ENCODE results near the gene PARN.
"Not testable (repeated sequence)": the region's sequence is repeated elsewhere in the genome, so short reads cannot be mapped to it uniquely, and the experiment has no call there.

Gene PARN

DNA sequence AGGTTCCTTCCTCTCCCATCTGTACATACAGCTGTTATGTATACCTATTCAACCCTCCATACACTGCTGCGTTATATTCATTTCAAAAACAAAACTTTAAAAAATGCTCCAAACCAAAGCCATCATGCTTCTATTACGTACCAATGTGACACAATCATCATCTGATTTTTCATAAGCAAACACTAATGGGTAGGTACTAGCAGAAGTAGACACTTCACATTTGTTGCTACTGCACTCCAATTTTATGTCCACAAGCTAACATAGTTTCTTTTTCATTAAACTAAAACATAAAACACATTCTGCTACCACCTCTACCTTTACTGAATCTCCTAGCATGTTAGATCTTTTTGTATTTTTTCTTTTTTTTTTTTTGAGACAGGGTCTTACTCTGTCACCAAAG, 57.5 kb downstream of the PARN start:
- no peak for DNase-seq

DNA sequence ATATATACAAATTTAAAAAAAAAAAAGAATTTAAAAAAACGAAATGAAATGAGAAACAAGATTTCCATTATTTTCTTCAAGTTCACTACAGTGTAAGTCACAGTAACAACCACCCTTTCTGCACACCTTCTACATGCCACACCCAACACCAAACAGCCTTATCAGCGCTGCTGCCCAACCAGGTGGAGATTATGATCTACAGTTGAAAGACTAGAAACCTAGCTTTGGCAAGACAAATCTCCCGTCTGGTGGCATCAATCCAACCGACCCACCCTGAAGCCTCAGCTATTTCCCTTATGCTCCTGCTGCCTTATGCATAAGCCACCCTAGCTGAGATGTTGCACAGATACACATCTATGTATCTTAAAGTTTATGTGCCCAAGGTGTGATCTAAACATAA, 60.8 kb downstream of the PARN start:
- DNase-seq = no peak

DNA sequence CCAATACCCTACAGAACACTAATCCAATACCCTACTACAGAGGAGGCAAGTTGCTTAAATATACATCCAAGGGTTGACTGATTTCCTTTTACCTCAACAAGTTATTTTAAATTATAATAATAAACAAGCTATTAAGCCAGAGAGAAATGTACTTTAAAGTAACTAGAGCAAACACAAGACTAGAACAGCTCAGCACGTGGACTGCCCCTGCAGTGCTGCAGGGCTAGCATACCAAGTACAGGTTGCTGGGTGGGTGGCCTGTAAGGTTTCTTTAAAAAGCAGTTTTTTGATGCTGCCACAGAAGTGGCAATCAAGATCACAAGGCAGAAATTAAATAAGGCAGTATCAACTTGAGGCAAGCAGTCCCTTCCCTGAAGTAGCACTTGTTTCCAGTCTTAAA, 63.5 kb downstream of the PARN start:
- DNase-seq = no peak

DNA sequence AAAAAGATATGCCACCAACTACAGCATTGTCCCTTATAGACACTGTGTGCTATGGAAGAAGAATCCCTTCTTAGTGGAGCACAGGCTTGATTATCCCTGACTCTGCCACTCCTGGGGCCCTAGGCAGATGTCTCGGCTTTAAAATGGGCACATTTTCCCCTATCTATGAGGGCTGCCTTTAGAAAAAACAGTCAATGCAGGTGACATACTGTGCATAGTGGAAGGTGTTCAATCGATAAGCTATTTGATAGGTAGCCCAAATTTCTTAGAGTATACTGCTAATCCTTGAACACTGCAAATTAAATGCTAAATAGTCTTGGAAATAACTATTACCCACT, 64.4 kb downstream of the PARN start:
- DNase-seq = no peak

DNA sequence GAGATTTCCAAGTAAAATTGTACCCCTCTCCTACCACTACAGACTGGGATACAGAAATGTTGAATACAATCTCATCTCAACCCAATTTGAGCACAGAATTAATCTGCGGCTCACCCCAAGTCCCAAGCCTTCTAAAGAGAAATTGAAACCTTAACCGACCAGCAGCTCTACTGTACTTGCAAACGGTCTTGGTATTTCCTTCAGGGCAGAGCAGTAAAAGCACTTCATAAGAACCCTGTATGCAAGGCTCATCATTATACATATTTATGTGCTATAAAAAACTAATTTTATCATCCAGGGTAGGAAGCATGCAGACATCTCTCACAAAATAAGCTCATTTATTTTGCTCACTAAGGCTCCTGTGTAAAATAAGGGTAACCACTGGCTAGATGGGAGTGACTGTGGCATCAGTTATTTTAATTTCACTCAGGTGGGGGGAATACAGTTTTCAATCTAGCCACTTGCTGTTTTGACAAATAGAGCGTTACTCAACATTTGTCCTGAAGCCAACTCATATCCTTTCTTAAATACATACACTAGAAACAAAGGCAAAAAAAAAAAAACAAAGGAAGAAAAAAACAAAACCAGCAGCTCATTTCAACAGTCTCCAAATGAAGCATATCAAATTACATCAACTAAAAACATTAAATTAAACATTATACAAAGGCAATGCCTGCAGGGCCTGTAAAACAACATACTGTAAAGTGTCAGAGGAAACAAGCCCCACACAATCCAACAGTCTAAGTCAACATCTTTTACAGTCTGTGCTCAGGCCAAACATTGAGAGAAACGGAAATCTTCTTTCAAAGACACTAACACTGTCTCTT, 65.0 kb downstream of the PARN start:
- DNase-seq = no peak

DNA sequence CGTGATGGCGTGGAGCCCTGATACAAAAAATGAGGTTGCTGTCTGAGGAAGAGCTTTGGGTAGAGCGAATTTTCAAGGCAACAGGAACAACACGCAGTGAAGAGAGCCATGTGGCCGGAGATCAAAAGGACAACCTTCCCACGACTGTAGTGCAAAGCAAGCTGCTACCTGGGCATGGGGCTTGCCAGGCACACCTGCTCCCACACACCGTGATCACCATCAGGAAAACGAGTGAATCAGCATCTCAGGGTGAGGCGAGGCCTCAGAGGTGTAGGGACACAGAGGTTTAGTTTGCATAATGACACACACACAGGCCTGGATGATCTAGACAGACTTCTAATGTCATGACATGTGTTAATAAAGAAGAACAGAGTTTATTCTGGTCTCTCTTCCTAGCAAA, 65.7 kb downstream of the PARN start:
- no peak for DNase-seq

DNA sequence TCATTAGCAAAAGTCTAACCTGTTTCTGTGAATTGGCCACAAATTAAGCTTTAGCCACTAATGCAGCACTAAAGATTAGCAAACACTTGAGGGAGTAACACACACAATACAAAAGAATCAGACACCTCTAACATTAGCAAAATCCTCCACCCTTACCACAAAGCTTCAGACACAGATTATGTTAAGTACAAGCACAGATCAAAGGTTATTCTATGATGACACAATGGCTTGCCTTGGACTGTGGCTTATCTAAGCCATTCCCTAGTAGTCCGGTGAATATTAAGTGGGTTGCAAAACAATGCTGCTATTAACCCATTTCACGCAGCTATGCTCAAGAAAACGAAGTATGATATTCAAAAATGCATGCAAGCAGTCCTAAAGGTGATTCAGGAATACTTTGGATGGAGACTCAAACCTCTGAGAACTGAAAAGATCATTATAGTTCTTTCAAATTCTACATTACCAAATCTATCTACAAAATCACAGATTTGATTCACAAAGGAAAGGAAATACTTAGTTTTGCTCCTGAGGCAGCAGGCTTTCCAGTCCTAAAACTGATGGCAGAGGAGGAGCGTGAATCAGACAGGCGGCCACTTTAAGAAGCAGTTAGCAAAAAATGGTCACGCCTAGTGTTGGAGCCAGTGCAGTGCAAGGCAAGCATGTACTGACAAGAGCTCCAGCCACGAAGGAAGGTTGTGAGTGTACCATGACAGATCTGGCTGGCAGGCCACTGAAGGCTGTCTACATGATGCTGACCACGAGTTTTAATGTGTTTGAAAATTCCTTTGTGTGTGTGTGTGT, 67.2 kb downstream of the PARN start:
- no peak for DNase-seq

DNA sequence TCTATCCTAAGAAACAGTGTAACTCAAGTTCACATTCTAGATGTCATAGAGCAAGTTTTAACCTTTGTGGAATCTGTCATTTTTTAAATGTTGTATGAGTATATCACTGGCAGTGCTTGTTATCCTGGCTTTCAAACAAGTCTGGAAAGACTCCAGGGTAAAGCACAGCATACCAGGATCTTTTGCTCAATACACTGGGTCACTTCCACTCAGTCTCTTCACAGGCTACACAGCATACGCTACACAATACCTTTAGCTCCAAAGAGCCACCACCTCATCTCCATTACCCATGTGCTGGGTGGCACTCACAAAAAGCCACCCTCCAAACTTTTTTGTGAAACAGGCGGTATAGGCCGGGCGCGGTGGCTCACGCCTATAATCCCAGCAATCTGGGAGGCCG, 69.5 kb downstream of the PARN start:
- no peak for DNase-seq

DNA sequence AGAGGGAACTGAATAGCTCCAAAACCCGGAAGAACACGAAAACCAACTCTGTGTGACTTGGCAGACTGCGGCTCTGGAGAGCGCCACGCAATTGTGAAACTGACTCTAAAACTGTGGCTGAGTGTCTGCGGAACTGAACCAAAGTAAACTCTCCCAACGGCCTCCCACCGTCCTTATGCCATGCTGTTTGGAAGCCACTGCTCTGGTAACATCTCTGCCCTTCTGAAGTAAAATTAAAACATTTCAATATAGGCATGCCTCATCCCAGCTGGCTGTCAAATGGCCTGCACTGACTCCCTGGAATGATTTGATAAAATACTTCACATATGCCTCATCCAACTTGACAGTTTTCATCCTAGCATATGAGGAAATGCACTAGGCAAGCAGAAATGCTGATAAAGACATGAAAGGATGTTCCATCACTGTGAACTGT, 70.2 kb downstream of the PARN start:
- no peak for DNase-seq

DNA sequence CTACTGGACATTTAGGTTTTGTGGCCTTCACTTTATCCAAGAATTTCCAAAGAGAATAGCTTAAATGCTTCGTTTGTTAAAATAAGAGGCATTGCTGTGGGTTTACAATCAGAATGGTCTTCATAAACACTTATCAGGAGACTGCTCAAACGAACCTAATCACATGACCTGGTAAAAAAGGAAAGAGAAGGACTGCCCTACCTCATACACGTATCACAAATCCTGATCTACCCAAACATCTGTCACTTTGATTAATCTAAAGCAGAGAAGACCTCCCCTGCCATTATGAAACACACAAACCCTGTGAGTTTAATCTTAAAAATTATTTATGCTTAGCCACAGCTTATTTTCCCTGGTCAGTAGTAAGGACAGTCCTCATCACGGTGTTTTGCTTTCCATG, 76.6 kb downstream of the PARN start:
- no peak for DNase-seq

DNA sequence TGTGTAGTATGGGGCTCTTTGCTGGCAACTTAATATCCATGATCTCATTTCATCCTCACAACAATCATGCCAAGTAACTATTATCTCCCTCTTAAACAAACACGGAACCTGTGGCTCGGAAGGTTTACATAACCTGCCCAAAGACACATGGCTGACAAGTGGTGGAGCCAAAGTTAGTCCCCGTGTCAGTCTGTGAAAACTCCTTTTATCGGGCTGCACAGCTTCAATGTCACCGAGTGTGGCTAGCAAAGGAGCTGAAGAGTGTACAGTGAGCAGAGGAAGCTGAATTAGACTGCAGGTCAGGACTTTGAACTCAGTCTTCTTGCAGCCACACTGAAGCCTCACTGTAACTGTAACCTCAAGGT, 80.3 kb downstream of the PARN start:
- no peak for DNase-seq

DNA sequence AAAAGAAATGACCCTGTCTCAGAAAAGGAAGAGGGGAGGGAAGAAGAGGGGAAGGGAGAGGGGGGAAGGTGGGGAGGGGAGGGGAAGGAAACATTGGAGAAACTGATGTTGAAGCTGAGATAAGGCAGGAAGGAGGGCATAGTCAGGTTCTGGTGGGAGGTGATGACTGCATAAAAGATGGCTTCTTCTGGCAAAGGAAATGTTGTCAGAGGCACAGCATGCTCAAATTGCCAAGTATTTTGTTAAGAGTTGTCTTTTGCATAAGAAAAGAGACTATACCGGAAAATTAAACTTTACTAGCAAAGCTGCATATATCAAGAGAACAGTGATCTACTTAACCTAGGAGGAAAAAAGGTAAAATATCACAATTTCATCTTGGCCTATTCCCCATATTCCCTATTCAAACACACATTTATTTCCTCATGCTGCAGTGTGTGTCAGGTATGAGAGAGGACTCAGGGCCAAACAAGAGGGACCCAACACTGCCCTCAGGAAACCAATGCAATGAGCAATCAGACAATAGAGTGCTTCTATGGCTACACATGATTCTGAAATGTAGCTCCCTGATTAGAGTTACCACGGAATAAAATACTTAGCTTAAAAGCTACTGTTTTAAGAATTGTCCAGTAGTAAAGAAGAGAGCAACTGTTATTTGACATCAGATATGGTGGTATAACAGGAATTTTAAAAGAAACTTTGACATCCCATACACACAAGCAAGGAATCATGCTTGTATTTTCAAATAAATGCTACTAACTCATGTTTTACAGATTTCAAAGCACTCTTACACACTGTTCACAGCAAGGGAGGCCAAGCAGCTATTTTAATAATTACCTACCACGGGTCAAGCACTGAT, 80.9 kb downstream of the PARN start:
- DNase-seq = no peak

DNA sequence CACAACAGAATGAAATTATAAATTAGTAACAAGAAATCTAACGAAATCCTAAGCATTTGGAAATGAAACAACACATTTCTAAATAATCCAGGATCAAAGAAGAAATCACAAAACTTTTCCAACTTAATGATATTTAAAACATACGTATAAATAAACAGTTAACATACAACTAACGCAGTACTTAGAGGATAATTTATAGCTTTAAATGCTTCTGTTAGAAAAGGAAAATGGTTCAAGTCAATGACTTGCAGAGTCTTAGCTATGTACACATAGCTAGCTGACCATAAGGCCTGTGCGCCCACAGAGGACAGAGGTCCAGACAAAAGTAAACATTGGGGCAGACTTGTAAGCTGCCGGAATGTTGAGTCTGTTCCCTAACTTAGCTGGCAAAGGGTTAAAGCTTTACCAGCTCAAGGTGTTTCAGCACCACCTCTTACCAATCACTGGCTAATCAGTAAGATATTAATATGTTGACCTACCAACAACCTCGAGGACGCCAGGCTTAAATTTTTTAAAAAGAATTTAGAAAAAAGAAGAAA, 84.6 kb downstream of the PARN start:
- no peak for DNase-seq

DNA sequence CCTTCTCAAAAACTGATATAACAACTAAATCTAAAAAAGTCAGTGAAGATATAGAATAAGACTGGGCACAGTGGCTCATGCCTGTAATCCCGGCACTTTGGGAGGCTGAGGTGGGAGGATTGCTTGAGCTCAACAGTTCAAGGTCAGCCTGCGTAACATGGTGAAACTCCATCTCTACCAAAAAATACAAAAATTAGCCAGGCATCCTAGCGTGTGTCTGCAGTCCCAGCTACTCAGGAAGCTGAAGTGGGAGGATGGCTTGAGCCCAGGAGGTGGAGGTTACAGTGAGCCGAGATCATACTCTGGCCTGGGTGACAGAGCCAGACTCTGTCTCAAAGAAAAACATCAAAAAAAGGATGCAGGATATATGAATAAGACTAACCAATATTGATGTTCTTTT, 85.2 kb downstream of the PARN start:
- DNase-seq = not testable (repeated sequence)

DNA sequence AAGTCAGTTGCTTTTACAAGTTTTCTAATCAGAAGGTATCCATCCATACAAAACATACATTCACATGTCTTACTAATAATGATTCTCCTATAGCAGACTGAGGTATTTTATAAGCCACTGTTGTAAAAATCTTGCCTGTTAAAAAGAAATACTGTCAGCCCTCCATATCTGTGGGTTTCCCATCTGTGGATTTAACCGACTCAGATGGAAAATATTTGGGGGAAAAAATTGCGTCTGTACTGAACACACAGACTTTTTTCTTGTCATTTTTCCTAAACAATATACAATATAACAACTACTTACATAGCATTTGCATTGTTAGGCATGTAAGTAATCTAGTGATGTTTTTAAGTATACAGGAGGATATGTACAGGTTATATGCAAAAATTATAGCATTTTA, 90.4 kb downstream of the PARN start:
- no peak for DNase-seq

DNA sequence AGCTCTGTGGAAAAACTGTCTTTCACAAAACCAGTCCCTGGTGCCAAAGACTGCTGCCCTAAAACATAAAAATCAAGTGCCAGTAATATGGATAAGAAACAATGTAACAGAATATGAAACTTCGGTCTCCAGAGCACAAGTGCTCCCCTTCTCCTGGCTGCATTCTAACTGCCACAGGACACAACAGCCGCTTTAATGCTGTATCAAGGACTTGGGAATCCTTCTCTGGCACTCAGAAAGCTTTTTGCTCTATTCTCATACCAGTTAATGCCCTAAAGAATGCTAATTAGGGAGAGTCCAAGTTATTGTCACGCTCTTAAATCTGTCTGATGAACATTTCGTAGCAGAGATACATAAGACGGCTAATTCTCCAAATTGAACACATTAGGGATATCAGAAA, 90.9 kb downstream of the PARN start:
- no peak for DNase-seq

DNA sequence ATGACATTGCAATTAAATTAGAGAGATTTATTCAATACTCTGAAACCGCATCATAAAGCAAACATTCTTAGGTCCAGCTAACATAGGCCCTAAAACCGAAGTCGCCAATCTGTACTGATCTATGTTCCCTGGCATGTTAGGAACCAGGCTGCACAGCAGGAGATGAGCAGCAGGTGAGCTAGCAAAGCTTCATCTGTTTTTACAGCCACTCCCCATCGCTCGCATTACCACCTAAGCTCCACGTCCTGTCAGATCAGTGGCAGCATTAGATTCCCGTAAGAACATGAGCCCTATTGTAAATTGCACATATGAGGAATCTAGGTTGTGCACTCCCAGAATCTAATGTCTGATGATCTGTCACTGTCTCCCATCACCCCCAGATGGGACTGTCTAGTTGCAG, 91.5 kb downstream of the PARN start:
- no peak for DNase-seq

DNA sequence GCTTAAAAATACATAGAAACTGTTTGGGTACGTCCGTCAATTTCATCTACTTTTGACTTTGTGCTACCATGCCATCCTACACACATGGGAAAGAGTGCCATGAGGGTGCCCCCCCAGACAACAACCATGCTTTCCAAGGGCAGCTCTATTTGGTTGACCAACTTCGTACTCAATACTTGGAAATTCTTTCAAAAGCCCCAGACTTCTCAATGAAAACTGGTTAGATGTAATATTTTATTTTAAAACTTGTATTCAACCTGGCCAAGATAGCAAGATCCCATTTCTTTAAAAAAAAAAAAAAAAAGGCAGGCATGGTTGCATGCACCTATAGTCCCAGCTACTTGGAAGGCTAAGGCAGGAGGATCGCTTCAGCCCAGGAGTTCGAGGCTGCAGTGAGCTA, 98.4 kb downstream of the PARN start:
- DNase-seq = no peak

DNA sequence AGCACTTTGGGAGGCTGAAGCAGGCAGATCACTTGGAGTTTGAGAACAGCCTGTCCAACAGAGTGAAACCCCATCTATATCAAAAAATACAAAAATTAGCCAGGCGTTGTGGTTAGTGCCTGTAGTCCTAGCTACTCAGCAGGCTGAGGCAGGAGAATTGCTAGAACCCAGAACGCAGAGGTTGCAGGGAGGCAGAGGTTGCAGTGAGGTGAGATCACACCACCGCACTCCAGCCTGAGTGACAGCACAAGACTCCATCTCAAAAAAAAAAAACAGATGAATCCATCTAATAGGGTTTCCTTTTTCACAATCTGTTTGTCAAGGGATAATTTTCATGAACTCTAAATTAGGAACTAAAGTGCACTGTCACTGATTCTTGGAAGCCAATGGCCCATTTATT, 99.0 kb downstream of the PARN start:
- no peak for DNase-seq

DNA sequence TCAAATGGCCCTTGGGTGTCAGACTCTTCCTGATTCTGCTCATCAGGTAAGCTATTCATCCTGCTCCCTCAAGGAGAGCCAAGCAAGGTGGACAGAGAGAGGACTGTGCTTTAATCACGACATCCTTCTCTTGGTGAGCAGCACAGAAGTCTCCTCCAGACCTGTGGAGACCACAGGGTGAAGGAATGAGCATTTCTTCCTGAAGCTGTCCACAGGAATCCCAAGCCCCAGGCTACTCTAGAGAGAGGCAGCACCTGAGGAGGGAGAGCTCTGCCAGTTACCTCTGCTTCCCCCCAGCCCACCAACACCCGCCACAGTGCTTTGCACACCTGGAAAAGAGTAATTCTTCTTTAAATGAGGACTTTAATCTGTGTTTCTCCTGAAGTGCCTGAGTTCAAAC, 100.0 kb downstream of the PARN start:
- DNase-seq = no peak

DNA sequence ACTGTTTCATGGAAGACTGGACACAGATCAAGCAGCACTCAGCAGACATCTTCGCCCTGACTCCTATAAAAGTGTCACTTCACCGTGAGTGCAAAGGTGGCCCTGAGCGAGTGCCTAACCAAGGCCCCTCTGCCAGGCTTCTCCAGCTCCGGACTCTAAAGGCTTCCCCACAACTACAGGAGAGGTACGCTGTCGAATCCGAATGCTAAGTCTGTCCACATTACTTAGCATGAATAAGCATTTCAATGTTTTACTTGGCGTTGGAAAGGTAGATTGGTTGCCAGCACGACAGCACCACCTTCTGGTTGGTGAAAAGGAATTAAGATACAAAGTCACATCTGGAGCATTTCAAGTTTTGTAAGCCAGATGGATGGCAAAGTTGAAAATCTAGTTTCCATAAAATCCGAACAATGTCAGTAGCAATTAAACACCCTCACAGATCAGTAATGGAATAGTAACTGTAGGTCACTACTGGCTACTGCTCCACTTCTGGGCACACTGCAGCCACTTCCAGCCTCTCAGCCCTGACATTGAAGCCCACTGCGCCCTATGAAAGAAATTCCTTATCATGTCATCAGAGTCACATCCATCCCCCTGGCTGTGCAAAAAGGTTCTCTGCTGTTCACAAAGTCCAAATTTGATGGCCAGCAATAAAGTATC, 100.9 kb downstream of the PARN start:
- DNase-seq = peak; percentile 77

DNA sequence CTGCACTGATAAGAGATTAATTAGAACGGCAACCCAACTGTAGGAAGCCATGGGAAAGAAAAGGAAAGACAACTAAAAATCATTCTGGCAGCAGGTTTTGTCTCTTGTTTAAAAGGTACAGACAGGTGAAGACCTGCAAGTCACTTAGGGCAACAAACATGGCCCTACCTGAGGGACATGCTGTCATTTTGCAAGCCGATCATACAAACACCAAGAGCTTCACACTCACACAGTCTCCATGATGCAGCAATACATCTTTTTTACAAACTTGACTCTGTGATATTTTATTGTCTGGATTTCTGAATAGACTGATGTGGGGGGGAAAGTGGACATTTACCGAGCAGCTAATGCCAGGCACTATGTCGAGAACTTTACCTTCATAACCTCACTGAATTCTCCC, 101.8 kb downstream of the PARN start:
- DNase-seq = no peak
